ENCODE measurements around the gene LRSAM1.

DNA sequence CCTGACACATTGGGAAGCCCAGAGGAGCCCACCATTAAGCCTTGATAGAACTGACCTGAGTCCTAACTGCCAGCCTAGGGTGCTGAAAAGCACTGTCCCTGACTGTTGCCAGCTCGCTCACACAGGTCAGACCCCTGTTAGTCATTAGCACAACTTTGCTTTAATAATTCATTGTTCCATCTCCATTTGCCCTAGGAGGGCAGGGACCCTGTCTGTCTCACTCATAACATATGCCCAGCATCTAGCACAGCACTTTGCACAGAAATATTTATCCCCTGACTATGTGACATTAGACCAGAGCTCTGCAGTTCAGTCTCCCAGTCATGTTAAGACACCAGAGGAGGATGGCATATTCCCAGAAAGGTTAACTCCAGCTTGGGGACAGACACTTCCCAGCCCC is 99.0 kb downstream of the LRSAM1 start:
- TF ChIP-seq CTCF (IDR thresholded peaks at IDR 0.05; ENCODE audit: insufficient read depth, low read length, poor library complexity, severe bottlenecking) (no peak), EZH2phosphoT487 (conservative IDR thresholded peaks at IDR 0.05; ENCODE audit: low read length) (no peak)

Data from SU-DHL-6 (cell line).